NOMO-1 (cell line): ENCODE data around the gene KRTAP3-1.
"Not testable (repeated sequence)": the region's sequence is repeated elsewhere in the genome, so short reads cannot be mapped to it uniquely, and the experiment has no call there.

Source experiments
- DNase-seq, 2 experiments: peaks; one replicate each; lab custom pipeline; 2025; ENCODE audit not compliant: unreplicated experiment in 2 of 2; lab: John Stamatoyannopoulos, UW

Gene KRTAP3-1

GRCh38 chr17:41008811-41009210 is at the start of gene KRTAP3-1:
KRTAP3-1 (minus strand) TSS chr17:41009128; CDS start chr17:41009074, 54 bp downstream.
- DNase-seq: no peak

GRCh38 chr17:41057547-41057946 is 48.6 kb upstream of the KRTAP3-1 start:
- no peak for DNase-seq

- DNase-seq: not testable (repeated sequence)
Observed at GRCh38 chr17:41055130-41055529, 46.2 kb upstream of the KRTAP3-1 start, which contains the start of gene KRTAP2-2. KRTAP2-2 (minus strand) TSS chr17:41055230; CDS start chr17:41055211, 19 bp downstream.

- not testable (repeated sequence) for DNase-seq
Observed at GRCh38 chr17:41054556-41054955, 45.6 kb upstream of the KRTAP3-1 start.

- no peak for DNase-seq
Observed at GRCh38 chr17:41054025-41054424, 45.1 kb upstream of the KRTAP3-1 start.

GRCh38 chr17:41052566-41052965 is 43.6 kb upstream of the KRTAP3-1 start:
- no peak for DNase-seq

GRCh38 chr17:41049110-41049509 is 40.2 kb upstream of the KRTAP3-1 start:
- no peak for DNase-seq

GRCh38 chr17:41048441-41048840 is 39.5 kb upstream of the KRTAP3-1 start:
- no peak for DNase-seq

- DNase-seq: not testable (repeated sequence)
Observed at GRCh38 chr17:41046735-41047465, 38.0 kb upstream of the KRTAP3-1 start, which contains the start of gene KRTAP2-1. KRTAP2-1 (minus strand) TSS chr17:41047316; CDS start chr17:41047267, 49 bp downstream.

GRCh38 chr17:41042953-41043352 is 34.0 kb upstream of the KRTAP3-1 start:
- no peak for DNase-seq

- DNase-seq: not testable (repeated sequence)
Observed at GRCh38 chr17:41040783-41041571, 32.0 kb upstream of the KRTAP3-1 start, which contains the start of gene KRTAP1-1. KRTAP1-1 (minus strand) TSS chr17:41041450; CDS start chr17:41041397, 53 bp downstream.

GRCh38 chr17:41037853-41038350 is 29.0 kb upstream of the KRTAP3-1 start:
- DNase-seq: no peak

- not testable (repeated sequence) for DNase-seq
Observed at GRCh38 chr17:41034346-41034935, 25.5 kb upstream of the KRTAP3-1 start, which contains the start of gene KRTAP1-3. KRTAP1-3 (minus strand) TSS chr17:41034874; CDS start chr17:41034821, 53 bp downstream.

GRCh38 chr17:41029633-41030245 is 20.8 kb upstream of the KRTAP3-1 start, which contains the start of gene KRTAP1-4:
KRTAP1-4 (minus strand) TSS chr17:41030195; CDS start chr17:41030078, 117 bp downstream.
- no peak for DNase-seq

DNA sequence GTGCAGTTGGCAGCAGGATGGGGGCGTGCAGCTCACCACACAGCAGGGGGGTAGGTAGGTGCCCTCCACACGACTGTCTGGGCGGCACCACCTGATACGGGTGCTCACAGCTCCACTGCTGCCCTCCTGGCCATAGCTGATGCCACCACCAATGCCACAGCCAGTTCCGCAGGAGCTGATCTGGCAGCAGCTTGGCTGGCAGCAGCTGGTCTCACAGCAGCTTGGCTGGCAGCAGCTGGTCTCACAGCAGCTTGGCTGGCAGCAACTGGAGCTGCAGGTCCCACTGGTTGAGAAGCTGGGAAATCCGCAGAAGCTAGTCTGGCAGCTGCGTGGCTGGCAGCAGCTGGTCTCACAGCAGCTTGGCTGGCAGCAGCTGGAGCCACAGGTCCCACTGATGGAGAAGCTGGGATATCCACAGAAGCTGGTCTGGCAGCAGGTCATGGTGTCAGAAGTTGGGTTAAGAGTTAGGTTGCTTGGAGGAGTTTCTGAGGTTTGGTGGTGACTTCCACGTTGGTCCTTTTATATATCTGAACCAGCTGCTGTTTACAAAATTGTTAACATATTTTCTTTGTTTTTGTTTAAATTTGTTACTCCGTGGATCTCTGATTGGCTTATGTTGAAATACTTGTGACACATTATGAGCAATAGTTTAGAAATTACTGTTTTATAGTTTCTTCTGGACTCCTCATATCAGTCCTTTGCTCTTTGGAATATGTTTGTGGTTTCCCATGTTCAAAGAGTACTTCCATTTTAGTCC is 18.0 kb upstream of the KRTAP3-1 start, which contains the start of gene KRTAP1-5:
TSS of gene KRTAP1-5 (minus strand) at position 494 of the 757 bp plus-strand sequence. CDS start at position 441, 53 bp downstream.
- no peak for DNase-seq

- no peak for DNase-seq
Observed at GRCh38 chr17:41024697-41025096, 15.8 kb upstream of the KRTAP3-1 start.

DNA sequence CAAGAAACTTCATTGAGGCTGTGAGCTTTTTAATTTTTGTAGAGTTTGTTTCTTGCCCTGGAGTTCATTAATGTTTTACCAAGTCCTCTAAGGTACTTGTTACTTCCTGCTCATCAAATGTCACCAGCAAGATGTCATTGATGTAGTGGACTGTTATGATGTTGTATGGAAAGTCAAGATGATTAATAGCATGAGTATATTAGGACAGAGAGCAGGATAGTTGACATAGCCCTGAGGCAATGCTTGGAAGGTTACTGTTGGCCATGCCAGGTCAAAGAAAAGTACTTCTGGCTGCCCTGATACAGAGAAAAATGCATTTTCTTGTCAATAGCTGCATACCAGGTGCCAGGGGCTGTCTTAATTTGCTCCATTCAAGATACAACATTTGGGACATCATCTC is 11.4 kb upstream of the KRTAP3-1 start:
- DNase-seq: no peak

DNA sequence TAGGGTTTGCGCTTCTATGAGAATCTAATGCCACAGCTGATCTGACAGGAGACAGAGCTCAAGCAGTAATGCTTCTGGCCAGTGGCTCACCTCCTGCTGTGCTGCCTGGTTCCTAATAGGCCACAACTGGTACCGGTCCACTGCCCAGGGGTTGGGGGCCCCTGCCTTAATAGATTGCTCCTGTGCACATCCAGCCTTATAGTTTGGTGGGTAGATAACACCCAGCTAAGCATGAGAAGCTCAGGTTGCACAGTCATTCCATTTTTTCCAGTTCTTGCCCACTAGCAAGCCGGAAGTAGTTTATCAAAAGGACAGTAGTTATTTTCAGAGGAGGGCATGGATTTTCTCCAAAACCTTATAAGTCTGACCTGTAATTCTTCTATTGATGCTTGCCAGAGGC is 10.5 kb upstream of the KRTAP3-1 start:
- no peak for DNase-seq

- no peak for DNase-seq
Observed at GRCh38 chr17:41018541-41018940, 9.6 kb upstream of the KRTAP3-1 start.
